Mesendoderm (in vitro differentiated cells): Measurements from ENCODE around the gene STX11.

Experiments
- DNase-seq: peaks from one replicate; pipeline ENCODE4 v3.0.0; 2013
- H2AK5ac ChIP-seq: 2 replicates; pipeline ENCODE4 v1.6.1; 2013; ENCODE audit warnings: low read length, inconsistent platforms
- H2BK120ac ChIP-seq: 2 replicates; pipeline ENCODE4 v1.6.1; 2013; ENCODE audit warnings: low read depth, mild to moderate bottlenecking, low read length, moderate library complexity, mixed read lengths
- H2BK15ac ChIP-seq: replicated peaks from 2 replicates; pipeline ENCODE4 v1.6.1; 2013; ENCODE audit warnings: low read depth, mild to moderate bottlenecking, moderate library complexity
- H2BK5ac ChIP-seq: 2 replicates; pipeline ENCODE4 v1.6.1; 2013; ENCODE audit warnings: low read length, inconsistent platforms
- H3K18ac ChIP-seq: 2 replicates; pipeline ENCODE4 v1.6.1; 2013; ENCODE audit warnings: mild to moderate bottlenecking, low read length, mixed read lengths
- H3K23ac ChIP-seq: one replicate; pipeline ENCODE4 v1.6.1; 2013; ENCODE audit warnings: low read length
- H3K27ac ChIP-seq: 2 replicates; pipeline ENCODE4 v1.5.1; 2013; ENCODE audit warnings: low read depth, mild to moderate bottlenecking, inconsistent platforms, low read length, moderate library complexity
- H3K27me3 ChIP-seq: 2 replicates; pipeline ENCODE4 v1.6.1; 2013; ENCODE audit warnings: low read length, control low read depth, mild to moderate bottlenecking, inconsistent platforms; ENCODE audit not compliant: insufficient read depth, poor library complexity
- H3K36me3 ChIP-seq: 2 replicates; pipeline ENCODE4 v1.6.1; 2013; ENCODE audit warnings: low read length, inconsistent platforms; ENCODE audit not compliant: control insufficient read depth, insufficient read depth
- H3K4ac ChIP-seq: one replicate; pipeline ENCODE4 v1.6.1; 2013; ENCODE audit warnings: low read depth, mild to moderate bottlenecking, low read length, moderate library complexity
- H3K4me1 ChIP-seq: 2 replicates; pipeline ENCODE4 v1.6.1; 2013; ENCODE audit warnings: low read depth, low read length, inconsistent platforms; ENCODE audit not compliant: control insufficient read depth
- H3K4me2 ChIP-seq: 2 replicates; pipeline ENCODE4 v1.6.1; 2013; ENCODE audit warnings: low read length
- H3K4me3 ChIP-seq: 2 replicates; pipeline ENCODE4 v1.5.1; 2013; ENCODE audit warnings: mild to moderate bottlenecking, low read length
- H3K56ac ChIP-seq: one replicate; pipeline ENCODE4 v1.6.1; 2013; ENCODE audit warnings: low read length
- H3K79me1 ChIP-seq: 2 replicates; pipeline ENCODE4 v1.6.1; 2013; ENCODE audit warnings: low read length, inconsistent platforms
- H3K79me2 ChIP-seq: 2 replicates; pipeline ENCODE4 v1.6.1; 2013; ENCODE audit warnings: mild to moderate bottlenecking, low read length; ENCODE audit not compliant: control insufficient read depth, insufficient read depth
- H3K9ac ChIP-seq: 2 replicates; pipeline ENCODE4 v1.6.1; 2013; ENCODE audit warnings: low read length, inconsistent platforms
- H4K5ac ChIP-seq: one replicate; pipeline ENCODE4 v1.6.1; 2013; ENCODE audit warnings: low read length
- H4K8ac ChIP-seq: one replicate; pipeline ENCODE4 v1.6.1; 2013; ENCODE audit warnings: low read depth, mild to moderate bottlenecking, control low read depth, low read length, moderate library complexity
- WGBS: extraction: QIAGEN DNeasy Blood & Tissue Kit; methylation state at CpG from one replicate; pipeline ENCODE4 v1.1.7; 2013; ENCODE audit warnings: low lambda C conversion rate, missing lambda C conversion rate; ENCODE audit not compliant: insufficient coverage; ENCODE audit errors: extremely low coverage; 5-methylcytosine and 5-hydroxymethylcytosine counted together

STX11 gene

GRCh38 chr6:144110210-144110609, 40.1 kb upstream of the STX11 start:
- H3K56ac ChIP-seq: no peak overlapping the region
- H2BK15ac ChIP-seq: no peak overlapping the region
- H3K27me3 ChIP-seq: no peaks in the 10 kb centered on the region
- no peak overlapping the region for H2BK120ac ChIP-seq
- no peak overlapping the region for H3K9ac ChIP-seq
- no peak overlapping the region for H3K4me2 ChIP-seq
- no peaks in the 10 kb centered on the region for H3K4me1 ChIP-seq
- no CpG with 5 or more reads among the region's 5 CpGs for WGBS
- H3K4me3 ChIP-seq: no peak overlapping the region
- H4K5ac ChIP-seq: no peak overlapping the region
- no peak for DNase-seq
- no peak overlapping the region for H3K23ac ChIP-seq
- no peak overlapping the region for H2BK5ac ChIP-seq
- H3K27ac ChIP-seq: no peak overlapping the region
- H3K4ac ChIP-seq: no peak overlapping the region
- no peaks in the 10 kb centered on the region for H3K36me3 ChIP-seq
- no peak overlapping the region for H3K18ac ChIP-seq
- no peak overlapping the region for H4K8ac ChIP-seq
- H3K79me1 ChIP-seq: no peaks in the 10 kb centered on the region
- no peaks in the 10 kb centered on the region for H3K79me2 ChIP-seq
- no peak overlapping the region for H2AK5ac ChIP-seq

GRCh38 chr6:144113366-144113765, 37.0 kb upstream of the STX11 start:
- Histone ChIP-seq H2AK5ac (no peak overlapping the region), H3K23ac (no peak overlapping the region), H2BK15ac (no peak overlapping the region), H3K79me2 (no peaks in the 10 kb centered on the region), H4K5ac (no peak overlapping the region), H3K4me2 (no peak overlapping the region), H3K79me1 (no peaks in the 10 kb centered on the region), H3K18ac (no peak overlapping the region), H4K8ac (no peak overlapping the region), H3K4ac (no peak overlapping the region), H3K27me3 (no peaks in the 10 kb centered on the region), H2BK120ac (no peak overlapping the region), H3K36me3 (no peaks in the 10 kb centered on the region), H3K27ac (no peak overlapping the region), H3K4me1 (no peaks in the 10 kb centered on the region), H2BK5ac (no peak overlapping the region), H3K4me3 (no peak overlapping the region), H3K9ac (no peak overlapping the region), H3K56ac (no peak overlapping the region)
- no CpG with 5 or more reads among the region's 6 CpGs for WGBS
- DNase-seq: no peak

- Histone ChIP-seq H2BK15ac (no peak overlapping the region), H3K23ac (no peak overlapping the region), H3K9ac (no peak overlapping the region), H3K79me2 (no peaks in the 10 kb centered on the region), H3K27me3 (no peaks in the 10 kb centered on the region), H3K36me3 (no peaks in the 10 kb centered on the region), H2BK5ac (no peak overlapping the region), H3K56ac (no peak overlapping the region), H2AK5ac (no peak overlapping the region), H2BK120ac (no peak overlapping the region), H3K27ac (no peak overlapping the region), H4K8ac (no peak overlapping the region), H4K5ac (no peak overlapping the region), H3K4me2 (no peak overlapping the region), H3K4me3 (no peak overlapping the region), H3K18ac (no peak overlapping the region), H3K4ac (no peak overlapping the region), H3K4me1 (no peaks in the 10 kb centered on the region), H3K79me1 (no peaks in the 10 kb centered on the region)
- no CpG with 5 or more reads among the region's 3 CpGs for WGBS
- DNase-seq: no peak
Observed at GRCh38 chr6:144115219-144115618, 35.1 kb upstream of the STX11 start.

- Histone ChIP-seq H4K8ac (no peak overlapping the region), H3K79me1 (no peaks in the 10 kb centered on the region), H2BK15ac (no peak overlapping the region), H3K4me3 (no peak overlapping the region), H3K4me2 (no peak overlapping the region), H3K36me3 (no peaks in the 10 kb centered on the region), H3K4me1 (no peaks in the 10 kb centered on the region), H3K9ac (no peak overlapping the region), H3K27ac (no peak overlapping the region), H3K56ac (no peak overlapping the region), H2BK5ac (no peak overlapping the region), H2AK5ac (no peak overlapping the region), H2BK120ac (no peak overlapping the region), H3K27me3 (no peaks in the 10 kb centered on the region), H3K18ac (no peak overlapping the region), H3K79me2 (no peaks in the 10 kb centered on the region), H4K5ac (no peak overlapping the region), H3K23ac (no peak overlapping the region), H3K4ac (no peak overlapping the region)
- WGBS: no CpG with 5 or more reads among the region's 5 CpGs
- no peak for DNase-seq
Observed at GRCh38 chr6:144119376-144119775, 30.9 kb upstream of the STX11 start.

GRCh38 chr6:144122861-144123260, 27.5 kb upstream of the STX11 start:
- no peak overlapping the region for H4K8ac ChIP-seq
- H3K79me2 ChIP-seq: no peaks in the 10 kb centered on the region
- no peaks in the 10 kb centered on the region for H3K27me3 ChIP-seq
- H3K4me2 ChIP-seq: no peak overlapping the region
- H4K5ac ChIP-seq: no peak overlapping the region
- H3K9ac ChIP-seq: no peak overlapping the region
- DNase-seq: no peak
- H3K4me1 ChIP-seq: no peaks in the 10 kb centered on the region
- H3K56ac ChIP-seq: no peak overlapping the region
- no peaks in the 10 kb centered on the region for H3K79me1 ChIP-seq
- no peak overlapping the region for H3K4ac ChIP-seq
- H2BK5ac ChIP-seq: no peak overlapping the region
- H2AK5ac ChIP-seq: no peak overlapping the region
- no peak overlapping the region for H2BK120ac ChIP-seq
- no peak overlapping the region for H3K27ac ChIP-seq
- H3K4me3 ChIP-seq: no peak overlapping the region
- H3K36me3 ChIP-seq: no peaks in the 10 kb centered on the region
- H2BK15ac ChIP-seq: no peak overlapping the region
- H3K23ac ChIP-seq: no peak overlapping the region
- no peak overlapping the region for H3K18ac ChIP-seq

GRCh38 chr6:144123421-144123820, 26.9 kb upstream of the STX11 start:
- no peak overlapping the region for H3K4me3 ChIP-seq
- no peak overlapping the region for H3K4me2 ChIP-seq
- H3K4me1 ChIP-seq: no peaks in the 10 kb centered on the region
- no peak for DNase-seq
- H2BK120ac ChIP-seq: no peak overlapping the region
- H2BK15ac ChIP-seq: no peak overlapping the region
- no peak overlapping the region for H2BK5ac ChIP-seq
- no peak overlapping the region for H3K18ac ChIP-seq
- H3K56ac ChIP-seq: no peak overlapping the region
- H3K27ac ChIP-seq: no peak overlapping the region
- no peak overlapping the region for H4K5ac ChIP-seq
- H3K79me1 ChIP-seq: no peaks in the 10 kb centered on the region
- H3K4ac ChIP-seq: no peak overlapping the region
- WGBS: no CpG with 5 or more reads among the region's 2 CpGs
- H2AK5ac ChIP-seq: no peak overlapping the region
- H3K23ac ChIP-seq: no peak overlapping the region
- H3K27me3 ChIP-seq: no peaks in the 10 kb centered on the region
- no peaks in the 10 kb centered on the region for H3K36me3 ChIP-seq
- no peak overlapping the region for H3K9ac ChIP-seq
- no peaks in the 10 kb centered on the region for H3K79me2 ChIP-seq
- H4K8ac ChIP-seq: no peak overlapping the region
